ENCODE data around the gene P3H1. TPM values are rescaled to one million over a fixed set of nuclear protein-coding genes. Genes with fewer than 3 reads are reported as not detected.

Gene P3H1
- total RNA-seq, 1 experiment from 2014 or later, result 32.5 TPM

DNA sequence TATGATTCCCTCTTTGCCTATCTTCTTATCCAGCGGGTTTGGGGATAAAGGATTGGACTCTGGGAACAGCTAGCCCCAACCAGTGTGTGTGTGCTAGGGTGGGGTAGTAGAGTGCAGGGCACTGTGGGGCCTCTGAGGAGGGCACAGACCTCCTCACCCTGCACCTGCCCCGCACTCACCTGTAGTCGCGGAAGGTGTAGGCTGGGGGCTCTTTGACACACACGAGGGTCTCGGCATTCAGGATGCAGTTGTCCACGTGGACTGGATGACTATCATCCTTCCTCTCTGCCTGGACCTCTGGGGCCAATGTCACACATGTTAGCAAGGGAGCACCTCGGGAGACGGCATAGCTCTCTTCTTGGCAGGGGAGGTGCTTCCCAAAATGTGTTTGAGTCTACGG is 18.8 kb downstream of the P3H1 start:
- in situ Hi-C loops (cut with HindIII; ENCODE audit: low sequenced_read_pairs), result no loop called here
- no peak for DNase-seq (ENCODE audit: low spot score)

DNA sequence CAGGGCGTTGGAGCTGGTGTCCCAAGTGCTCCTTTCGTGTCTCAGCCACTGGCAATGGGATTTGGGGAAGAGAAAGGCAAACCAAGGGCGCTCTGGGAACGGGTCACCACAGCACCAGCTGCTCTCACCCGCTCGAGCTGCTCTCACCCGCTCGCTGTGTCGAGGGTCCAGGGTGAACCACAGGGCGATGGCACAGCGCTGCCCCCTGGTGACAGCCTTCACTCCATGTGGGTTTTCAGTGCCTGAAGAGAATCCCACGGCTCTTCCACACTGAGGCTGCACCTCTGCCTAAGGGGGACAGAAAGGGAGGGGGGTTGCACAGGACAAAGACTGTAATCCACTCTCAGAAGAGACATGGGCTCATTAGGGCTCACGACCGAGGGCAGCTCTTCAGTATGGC is 19.7 kb downstream of the P3H1 start:
- in situ Hi-C loops (cut with HindIII; ENCODE audit: low sequenced_read_pairs), result no loop called here
- peak; percentile 16 for DNase-seq (ENCODE audit: low spot score)

DNA sequence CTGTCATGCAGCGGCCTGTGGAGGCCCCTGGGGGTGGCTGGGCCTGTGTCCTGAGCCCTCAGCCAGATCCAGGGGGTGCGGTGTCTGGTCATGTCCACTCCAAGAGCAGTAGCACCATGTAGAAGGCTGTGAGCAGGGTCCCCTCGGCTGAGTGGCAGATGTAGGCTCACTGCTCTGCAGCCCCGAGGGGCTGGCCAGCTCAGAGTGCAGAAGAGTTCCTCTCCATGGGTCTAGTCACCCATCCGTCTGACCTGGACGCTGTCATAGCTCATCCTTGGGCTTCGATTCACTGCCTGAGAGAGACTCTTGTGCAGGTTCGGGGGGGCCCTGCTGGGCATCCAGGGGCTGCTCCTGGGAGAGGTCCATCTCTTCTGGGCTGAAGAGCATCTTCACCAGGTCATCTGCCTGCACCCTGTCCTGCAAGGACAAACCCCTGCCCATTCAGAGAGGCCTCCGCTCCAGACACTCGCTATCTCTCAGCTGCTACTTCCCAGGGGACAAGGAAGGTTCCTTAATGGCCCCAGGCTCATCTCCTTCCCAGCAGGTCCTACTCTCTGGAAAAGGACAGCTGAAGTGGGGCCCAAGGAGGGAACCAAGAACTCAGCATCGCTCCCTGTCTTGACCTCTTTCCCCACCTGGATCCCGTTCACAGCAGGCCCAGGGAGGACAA is 20.3 kb downstream of the P3H1 start:
- DNase-seq (ENCODE audit: low spot score), result no peak
- in situ Hi-C loops (cut with HindIII; ENCODE audit: low sequenced_read_pairs), result no loop called here

DNA sequence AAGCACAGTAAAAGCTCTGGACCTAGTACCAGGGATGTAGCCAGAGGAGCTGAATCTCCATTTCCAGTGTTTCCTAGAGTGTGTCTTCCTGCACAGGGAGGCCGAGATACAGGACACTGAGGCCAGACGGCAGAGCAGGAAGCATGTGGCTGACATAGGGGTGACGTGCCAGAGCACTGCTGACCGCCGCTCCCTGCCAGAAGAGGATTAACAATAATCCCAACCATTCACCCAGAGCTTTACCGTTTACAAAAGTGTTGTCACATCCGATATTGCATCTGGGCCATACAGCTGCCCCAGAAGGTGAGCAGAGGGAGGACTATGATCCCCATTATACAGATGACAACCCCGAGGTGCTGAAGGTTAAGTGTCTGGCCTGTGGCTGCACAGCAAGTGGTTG is 21.0 kb downstream of the P3H1 start:
- DNase-seq (ENCODE audit: low spot score), result peak; percentile 71
- in situ Hi-C loops (cut with HindIII; ENCODE audit: low sequenced_read_pairs), result no loop called here

DNA sequence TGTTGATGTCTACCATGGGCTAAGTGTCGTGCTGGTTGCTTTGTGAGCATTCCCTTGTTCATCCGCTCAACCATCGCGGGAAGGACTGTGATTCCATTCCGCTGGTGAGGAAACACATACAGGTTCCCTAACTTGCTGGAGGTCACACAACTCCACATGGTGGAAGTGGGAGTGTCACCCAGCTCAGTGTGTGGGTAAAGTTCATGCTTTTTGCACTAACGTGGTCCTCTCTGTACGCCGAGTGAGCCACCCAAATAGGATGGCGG is 22.7 kb downstream of the P3H1 start:
- in situ Hi-C loops (cut with HindIII; ENCODE audit: low sequenced_read_pairs), result no loop called here
- no peak for DNase-seq (ENCODE audit: low spot score)

DNA sequence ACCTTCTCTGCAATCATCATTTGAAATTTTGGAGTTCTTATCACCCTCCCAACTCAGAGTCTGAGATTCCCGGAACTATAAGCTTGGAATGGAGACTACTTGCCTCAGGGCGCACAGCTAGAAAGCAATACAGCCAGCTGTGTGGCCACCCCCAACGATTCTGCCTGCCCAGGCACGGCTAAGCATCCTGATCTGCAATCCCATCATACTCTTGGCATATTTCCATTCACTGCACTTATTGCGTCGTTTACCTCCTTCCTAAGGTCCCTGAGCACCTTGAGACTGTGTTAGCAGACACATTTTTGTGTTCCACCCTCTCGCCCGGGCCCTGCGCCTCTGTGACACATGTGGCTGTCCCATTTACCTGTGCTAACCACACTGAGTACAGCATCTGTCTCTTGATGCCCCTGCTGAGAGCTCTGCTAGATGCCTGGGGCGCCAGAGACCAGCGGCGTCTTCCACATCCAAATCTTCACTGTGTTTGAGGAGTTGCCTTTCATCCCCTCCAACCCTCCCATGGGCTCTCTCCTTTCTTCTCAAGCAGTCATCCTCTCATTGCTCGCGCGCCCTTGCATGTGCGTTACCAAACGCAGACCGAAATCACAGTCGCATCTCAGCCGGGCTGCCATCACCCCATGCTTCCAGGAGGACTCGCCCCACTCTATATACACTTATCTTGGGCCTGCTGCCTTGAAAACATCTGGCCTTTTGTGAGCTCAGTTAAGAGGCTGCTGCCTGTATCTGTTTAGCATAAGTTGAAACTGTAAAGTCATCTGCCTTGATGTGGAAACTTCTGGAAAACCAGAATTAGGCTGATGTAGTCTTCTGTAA is 23.3 kb downstream of the P3H1 start:
- in situ Hi-C loops (cut with HindIII; ENCODE audit: low sequenced_read_pairs), result no loop called here
- DNase-seq (ENCODE audit: low spot score), result no peak

DNA sequence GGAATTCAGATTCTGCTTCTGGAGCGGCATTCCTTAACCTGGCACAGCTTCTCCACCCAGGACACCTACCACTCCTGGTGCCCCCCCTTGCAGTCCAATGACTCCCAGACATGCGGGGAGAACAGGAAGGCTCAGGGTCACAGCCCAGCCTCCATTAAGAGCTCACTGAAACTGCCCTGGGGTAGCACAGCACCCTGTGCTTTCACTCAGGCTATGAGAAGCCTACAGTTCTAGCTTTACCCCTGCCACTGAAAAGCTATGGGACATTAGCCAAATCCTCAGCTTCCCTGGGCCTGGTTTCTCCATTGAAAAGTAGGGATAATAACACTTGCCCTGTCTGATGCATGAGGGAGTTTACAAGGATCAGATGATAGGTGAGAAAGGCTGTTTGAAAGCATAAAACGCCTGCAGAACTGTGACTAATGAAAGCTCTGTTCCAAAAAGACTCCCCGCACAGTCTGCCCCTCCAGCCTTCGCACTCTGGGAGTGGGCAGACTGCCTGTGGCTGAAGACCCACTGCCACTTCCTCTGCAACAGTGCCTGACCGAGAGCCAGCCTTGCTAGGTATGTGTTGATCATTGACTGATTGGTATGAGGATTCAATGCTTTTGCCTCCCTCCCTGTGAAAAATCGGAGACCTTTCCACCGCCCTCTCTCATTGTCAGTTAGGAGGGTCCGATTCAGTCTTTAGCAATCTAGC is 24.1 kb downstream of the P3H1 start:
- in situ Hi-C loops (cut with HindIII; ENCODE audit: low sequenced_read_pairs), result no loop called here
- DNase-seq (ENCODE audit: low spot score), result no peak

DNA sequence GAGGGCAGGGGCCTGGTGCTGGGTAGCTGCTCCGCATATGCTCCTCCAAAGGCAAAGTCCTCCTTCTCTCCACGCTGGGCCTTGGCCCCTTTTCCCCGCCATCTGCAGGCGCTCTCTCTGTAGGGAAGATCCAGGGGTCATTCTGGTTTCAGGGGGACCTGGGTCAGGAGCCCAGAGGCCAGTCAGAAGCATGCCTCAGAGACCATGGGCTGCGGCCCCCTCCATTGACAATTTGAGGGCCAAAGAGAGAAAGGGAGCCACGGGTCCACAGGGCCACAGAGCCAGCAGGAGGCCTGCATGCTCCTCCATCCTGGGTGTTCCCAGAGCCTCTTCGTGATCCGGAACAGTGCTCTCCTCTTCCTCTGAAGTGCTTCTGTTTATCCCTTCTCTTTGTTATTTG is 24.7 kb downstream of the P3H1 start:
- no peak for DNase-seq (ENCODE audit: low spot score)
- in situ Hi-C loops (cut with HindIII; ENCODE audit: low sequenced_read_pairs), result no loop called here

DNA sequence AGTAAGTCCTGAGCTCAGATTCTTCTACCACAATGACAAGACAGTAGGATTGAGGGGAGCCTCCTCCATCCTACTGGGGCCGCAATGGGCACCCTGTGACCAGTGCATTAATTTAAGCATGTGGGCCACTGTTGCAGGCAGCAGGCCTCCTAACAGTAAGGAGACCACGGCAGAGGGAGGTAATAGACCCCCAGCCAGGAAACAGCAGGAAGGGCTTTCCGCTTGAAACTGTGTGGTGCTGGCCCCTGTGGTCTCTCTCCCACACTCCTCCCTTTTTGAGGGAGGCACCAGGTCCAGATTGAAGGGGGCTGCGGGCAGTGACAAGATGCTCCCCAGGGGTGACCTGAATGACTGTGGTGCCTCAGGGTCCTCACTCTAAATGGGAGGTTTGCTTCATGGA is 25.1 kb downstream of the P3H1 start:
- in situ Hi-C loops (cut with HindIII; ENCODE audit: low sequenced_read_pairs), result no loop called here
- no peak for DNase-seq (ENCODE audit: low spot score)

DNA sequence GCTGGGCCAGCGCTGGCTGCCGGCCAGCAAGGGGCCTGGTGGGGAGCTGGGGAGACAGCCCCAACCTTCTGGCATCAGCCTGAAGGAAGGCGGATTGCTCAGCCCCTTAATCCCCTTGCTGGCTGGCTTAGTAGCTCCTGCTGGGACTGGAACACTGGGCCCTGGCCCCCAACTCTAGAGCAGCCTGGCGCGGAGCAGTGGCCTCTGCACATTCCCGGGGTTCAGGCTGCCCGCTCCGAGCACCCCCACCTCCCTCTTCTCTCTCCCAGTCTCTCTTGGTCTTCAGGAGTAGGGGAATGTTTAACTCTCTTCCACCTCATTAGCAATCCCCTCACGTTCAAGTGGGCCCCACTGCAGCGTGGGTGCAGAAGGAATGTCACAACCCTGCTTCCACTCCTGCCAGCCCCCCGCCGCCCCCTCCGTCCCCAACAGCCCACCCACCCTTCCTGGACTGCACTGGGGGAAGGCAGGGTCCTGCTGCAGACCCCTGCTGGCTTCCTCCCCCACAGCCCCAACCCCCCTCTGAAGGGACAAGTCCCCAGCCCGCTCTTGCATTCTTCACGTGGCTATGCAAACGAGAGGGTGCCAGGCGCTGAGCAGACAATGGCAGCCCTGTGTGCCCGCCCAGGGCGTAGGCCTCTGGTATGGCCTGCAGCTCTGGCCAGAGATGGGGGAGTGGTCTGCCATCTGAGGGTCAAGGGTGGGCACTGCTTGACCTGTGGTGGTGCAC is 25.8 kb downstream of the P3H1 start:
- no peak for DNase-seq (ENCODE audit: low spot score)
- in situ Hi-C loops (cut with HindIII; ENCODE audit: low sequenced_read_pairs), result no loop called here

DNA sequence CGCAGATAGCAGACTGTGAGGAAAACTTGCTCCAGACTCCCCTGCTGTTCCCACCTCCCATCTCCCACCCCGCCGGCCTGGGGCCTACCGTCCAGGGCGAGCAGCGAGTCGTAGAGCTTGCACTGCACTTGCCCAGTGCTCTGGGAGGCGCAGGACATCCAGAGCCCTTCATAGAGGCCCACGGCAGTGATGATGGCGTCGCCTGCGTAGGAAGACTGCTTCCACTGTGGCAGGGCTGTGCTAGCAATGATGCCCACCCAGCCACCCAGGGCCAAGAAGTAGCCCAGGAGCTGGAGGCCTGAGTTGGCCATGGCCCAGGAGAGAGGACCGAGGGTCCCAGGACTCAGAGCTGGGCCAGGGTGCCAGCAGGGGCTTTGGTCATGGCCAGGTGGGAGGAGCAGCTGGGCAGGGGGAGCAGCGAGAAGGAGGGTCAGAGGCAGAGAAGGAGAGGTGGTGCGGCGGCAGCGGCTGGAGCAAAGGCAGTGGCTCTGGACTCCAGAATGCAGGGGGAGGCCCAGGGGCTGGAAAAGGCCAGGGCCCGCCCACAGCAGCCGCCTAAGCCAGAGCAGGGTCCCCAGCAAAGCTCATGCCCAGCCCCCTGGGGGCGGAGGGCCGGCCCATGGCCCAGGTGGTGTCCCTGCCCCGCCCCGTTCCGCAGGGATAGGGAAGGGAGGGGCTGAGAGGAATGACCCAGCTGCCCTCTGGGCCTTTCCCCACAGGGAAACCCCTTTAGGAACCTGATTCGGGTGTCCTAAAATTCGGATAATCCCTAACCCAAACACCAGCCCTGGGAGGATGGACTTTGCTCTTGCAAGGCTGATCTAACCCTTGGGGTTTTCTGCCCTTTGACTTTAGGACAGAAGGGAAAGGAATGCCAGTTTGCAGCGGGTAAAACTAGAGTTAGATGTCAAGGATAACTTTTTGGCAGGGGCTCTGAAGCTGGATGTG is 26.8 kb downstream of the P3H1 start, which contains the start of gene CLDN19:
TSS of gene CLDN19 (minus strand) at position 484 of the 948 bp plus-strand sequence. CDS start at position 311, 173 bp downstream.
- in situ Hi-C loops (cut with HindIII; ENCODE audit: low sequenced_read_pairs), result no loop called here
- no peak for DNase-seq (ENCODE audit: low spot score)

DNA sequence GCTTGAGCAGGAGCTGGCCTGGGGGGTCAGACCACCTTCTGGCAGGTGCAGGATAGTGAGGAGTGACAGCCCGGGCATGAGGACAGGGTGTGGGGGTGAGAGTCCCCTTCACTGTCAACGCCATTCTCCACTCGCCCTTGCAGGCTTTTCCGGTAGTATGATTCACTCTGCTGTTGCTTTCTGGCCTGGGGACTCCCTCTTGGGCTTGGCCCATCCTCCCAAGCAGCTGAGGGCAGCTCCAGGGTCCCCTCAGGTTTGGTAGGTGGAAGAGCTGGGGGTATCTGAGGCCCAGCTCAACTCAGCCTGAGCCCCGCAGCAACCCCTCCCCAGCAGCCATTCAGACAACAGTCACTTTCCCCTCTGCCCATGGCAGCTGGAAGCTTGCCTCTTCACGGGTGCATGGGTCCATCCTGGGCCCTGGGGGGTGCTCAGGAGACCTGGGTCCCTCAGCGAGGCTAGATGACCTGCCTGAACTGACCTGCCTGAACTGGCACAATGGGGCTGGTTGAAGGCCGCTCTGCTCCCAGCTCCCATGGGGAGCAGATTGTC is 28.1 kb downstream of the P3H1 start:
- DNase-seq (ENCODE audit: low spot score), result no peak
- in situ Hi-C loops (cut with HindIII; ENCODE audit: low sequenced_read_pairs), result no loop called here

DNA sequence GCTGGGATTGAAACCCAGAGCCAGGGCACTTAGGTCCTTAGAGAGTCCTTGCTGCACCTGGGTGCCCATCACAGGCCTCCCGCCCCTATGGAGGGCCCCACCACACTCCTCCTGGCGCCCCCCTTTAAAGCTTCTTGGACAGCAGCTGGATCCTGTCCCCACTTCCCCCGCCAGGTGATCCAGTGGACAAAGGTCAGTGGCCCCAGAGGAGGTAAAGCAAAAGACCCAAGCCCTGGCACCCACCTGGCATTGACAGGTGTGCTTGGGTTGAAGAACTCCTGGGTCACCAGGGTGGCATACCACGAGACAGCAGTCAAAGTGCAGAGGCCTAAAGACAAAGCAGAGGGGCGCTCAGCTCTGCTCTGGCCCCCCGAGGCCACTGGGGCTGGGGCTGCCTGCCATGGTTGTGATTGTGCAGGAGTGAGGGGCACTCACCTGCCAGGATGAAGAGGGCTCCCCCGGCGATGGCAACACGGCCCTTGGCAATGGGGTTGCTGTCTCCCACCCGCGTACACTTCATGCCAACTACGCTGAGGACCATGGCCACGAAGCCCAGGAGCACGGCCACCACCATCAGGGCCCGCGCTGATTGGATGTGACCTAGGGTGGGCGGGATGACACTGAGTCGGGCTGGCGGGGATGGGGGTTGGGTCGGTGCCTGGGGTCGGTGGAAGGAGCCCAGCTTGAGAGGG is 28.7 kb downstream of the P3H1 start:
- in situ Hi-C loops (cut with HindIII; ENCODE audit: low sequenced_read_pairs), result no loop called here
- no peak for DNase-seq (ENCODE audit: low spot score)

DNA sequence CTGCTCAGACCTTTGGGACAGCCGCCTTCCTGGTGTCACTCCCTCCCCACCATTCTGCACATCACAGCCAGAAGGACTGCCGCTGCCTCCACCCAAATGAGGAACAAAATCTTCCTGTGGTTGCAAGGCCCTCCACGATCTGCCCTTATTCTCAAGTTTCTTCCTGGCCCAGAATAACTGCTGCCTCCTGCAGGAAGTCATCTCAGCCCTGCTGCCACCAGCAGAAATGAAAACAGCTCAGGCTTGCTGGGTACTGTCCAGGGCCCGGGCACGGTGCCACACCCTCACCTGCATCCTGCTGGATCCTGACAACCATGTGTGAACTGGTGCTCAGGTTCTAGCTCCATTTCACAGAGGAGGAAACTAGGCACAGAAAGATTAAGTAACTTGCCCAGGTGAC is 29.6 kb downstream of the P3H1 start:
- in situ Hi-C loops (cut with HindIII; ENCODE audit: low sequenced_read_pairs), result no loop called here
- peak; percentile 69 for DNase-seq (ENCODE audit: low spot score)

DNA sequence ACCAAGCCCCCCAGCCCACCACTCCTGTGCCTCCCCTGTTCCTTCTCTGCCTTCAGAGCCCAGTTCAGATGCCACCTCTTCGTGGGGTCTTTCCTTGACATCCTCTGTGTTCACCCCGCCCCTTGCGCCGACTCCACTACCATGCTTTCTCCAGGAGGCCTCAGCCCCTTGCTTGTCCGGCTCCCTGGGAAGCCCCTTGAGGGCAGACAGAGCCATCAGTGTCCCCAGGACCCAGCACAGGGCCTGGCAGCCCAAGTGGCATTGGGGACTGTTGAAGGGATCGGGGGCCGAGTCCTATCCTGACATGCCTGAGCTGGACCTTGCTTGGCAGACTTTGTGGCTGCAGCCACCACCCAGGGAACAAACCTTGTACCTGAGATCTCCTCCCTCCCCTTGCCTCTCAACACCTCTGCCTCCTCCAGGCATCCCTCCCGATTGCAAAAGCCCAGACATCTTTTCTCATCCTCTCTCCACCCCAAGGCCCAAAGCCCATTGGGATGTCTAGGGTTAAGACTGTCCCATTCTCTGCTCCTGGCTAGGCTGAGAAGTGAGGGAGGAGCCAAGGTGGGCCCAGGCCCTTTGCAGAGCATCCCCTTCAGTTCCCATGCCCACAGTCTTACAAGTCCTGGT is 30.1 kb downstream of the P3H1 start:
- in situ Hi-C loops (cut with HindIII; ENCODE audit: low sequenced_read_pairs), result no loop called here
- DNase-seq (ENCODE audit: low spot score), result no peak

DNA sequence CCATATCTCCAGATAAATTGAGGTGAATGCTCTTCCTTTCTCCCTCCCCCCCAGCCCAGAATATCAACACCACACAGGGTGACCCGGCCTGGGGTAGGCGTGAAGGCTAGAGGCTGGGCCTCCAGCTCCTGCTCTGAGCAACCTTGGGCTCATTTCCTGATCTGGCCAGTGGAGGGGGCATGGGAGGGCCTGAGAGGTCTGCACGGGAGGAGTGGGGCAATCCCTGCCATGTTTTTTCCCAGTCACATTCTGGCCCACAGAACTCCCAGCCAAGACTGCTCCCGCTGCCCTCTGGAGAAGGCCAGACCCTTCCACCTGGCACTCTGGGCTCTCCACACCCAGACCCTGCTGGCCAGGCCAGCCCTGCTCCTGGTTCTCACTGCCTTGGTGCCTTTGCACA is 30.7 kb downstream of the P3H1 start:
- in situ Hi-C loops (cut with HindIII; ENCODE audit: low sequenced_read_pairs), result no loop called here
- DNase-seq (ENCODE audit: low spot score), result no peak

DNA sequence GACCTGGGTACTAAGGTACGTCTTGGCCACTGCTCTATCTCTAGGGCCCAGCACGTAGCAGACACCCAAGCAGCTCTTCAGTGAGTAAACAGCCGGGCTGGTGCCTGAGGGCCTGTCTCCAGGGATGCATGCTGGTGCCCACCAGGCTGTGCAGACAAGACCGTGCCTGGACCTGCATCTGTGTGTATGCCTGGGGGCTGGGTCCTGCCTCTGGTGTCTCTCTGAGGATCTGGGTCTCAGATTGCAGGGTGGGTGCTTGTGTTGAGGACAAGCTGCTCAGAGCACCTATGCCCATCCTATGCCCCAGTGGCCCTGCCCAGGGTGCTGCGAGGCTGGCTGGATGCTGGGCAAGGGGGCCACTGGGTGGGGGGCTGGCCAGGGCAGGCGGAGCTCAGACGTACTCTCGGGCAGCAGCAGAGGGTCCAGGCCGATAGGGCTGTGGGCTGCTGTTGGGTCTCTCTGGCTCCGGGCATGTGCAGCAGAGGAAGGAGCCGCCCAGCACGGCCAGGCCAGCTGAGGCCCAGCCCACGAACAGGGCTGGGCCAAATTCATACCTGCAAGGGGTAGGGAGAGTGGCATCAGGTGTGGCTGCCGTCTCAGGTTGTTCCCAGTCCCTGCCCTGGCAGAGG is 31.2 kb downstream of the P3H1 start:
- no peak for DNase-seq (ENCODE audit: low spot score)
- in situ Hi-C loops (cut with HindIII; ENCODE audit: low sequenced_read_pairs), result no loop called here
